Activated CD4-positive, alpha-beta memory T cell treated with anti-CD3 and anti-CD28 coated beads, Interleukin-2, amount 10 ng/mL, durations not matched to agents 7 days and 5 days (primary cell): Measurements from ENCODE around the gene KBTBD6. TPM values are rescaled to one million over a fixed set of nuclear protein-coding genes. Genes with fewer than 3 reads are reported as not detected.
"Not testable (repeated sequence)": the region's sequence is repeated elsewhere in the genome, so short reads cannot be mapped to it uniquely, and the experiment has no call there.

Source experiments
- CTCF ChIA-PET: fragments of 350-600 bp; sonication (Branson Sonifier 250); formaldehyde crosslinking; loops from one replicate; lab custom pipeline; 2021; ENCODE audit warnings: antibody characterized with exemption, inconsistent platforms; lab: Charles Lee
- POLR2A ChIA-PET: fragments of 350-600 bp; sonication (Branson Sonifier 250); formaldehyde crosslinking; loops from one replicate; lab custom pipeline; 2021; ENCODE audit warnings: antibody characterized with exemption; lab: Charles Lee
- DNase-seq: peaks from one replicate; pipeline ENCODE4 v3.0.0-alpha.2; 2020
- H3K27ac Mint-ChIP-seq: one replicate; pipeline ENCODE4 v1.8.0; 2021; ENCODE audit warnings: mild to moderate bottlenecking, mixed read lengths
- H3K27me3 Mint-ChIP-seq: one replicate; pipeline ENCODE4 v1.8.0; 2021; ENCODE audit warnings: mixed read lengths
- H3K36me3 Mint-ChIP-seq: one replicate; pipeline ENCODE4 v1.8.0; 2021; ENCODE audit warnings: low read depth, mixed read lengths
- H3K4me1 Mint-ChIP-seq: one replicate; pipeline ENCODE4 v1.8.0; 2021; ENCODE audit warnings: mixed read lengths
- H3K4me3 Mint-ChIP-seq: one replicate; pipeline ENCODE4 v1.8.0; 2021; ENCODE audit warnings: mild to moderate bottlenecking, mixed read lengths
- H3K9me3 Mint-ChIP-seq: one replicate; pipeline ENCODE4 v1.8.0; 2021; ENCODE audit warnings: mixed read lengths
- total RNA-seq, 2 experiments: library from RNA; stranded (reverse); gene quantifications; one replicate each; pipeline ENCODE4 v1.2.3, GENCODE V29; 2021

KBTBD6 gene
- 1 to 10 TPM; 5.1 to 5.2 TPM for total RNA-seq

DNA sequence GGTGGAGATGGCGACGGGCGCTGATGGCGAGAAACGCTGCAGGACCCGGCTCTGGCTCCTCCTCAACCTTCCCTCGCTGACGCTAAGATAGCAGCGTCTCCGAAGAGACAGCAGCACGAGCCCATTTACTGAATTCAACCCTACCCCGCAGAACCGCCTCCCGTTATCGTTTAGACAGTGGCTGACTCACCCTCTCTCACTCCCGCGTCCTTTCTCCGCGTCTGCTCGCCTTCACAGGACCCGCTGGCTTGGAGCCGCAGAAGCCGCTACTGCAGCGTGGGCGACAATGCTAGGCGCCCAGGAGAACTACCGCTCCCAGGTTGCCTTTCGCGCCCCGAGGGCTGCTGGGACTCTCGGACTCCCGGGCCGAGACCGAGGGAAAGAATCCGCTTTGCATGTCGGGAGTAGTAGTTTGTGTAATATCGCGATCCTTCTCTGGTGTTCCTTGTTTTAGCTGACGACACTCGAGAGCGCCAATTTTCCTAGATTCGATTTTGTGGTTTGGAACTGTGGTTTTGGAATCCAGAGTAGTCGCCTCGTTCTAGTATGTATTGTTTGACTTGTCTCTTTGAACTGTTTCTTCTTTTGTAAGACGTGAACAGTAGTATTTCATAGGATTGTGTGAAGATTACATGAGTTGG is at the start of gene KBTBD6:
Gene KBTBD6, minus strand, starts transcription at position 291 of the 641 bp plus-strand sequence. CDS start 291 bp downstream, outside the sequence.
- POLR2A ChIA-PET = interaction anchor here (0.6 to 1.3 kb wide), 5 partner anchors 61 to 201 kb away, joined by 3 to 4 read pairs (median 3); partner anchors contain the start of genes KBTBD7, MTRF1 and WBP4
- Mint-ChIP-seq H3K36me3 (peaks cover 17% of the 10 kb centered on the region), H3K9me3 (no peaks in the 10 kb centered on the region), H3K27ac (peak within 1 kb of the TSS; percentile 86), H3K4me1 (peaks cover 42% of the 10 kb centered on the region), H3K27me3 (no peaks in the 10 kb centered on the region), H3K4me3 (peak within 1 kb of the TSS; percentile 89)
- CTCF ChIA-PET = no interaction called here
- DNase-seq = peak; percentile 96

GRCh38 chr13:41182231-41182630 is 49.6 kb upstream of the KBTBD6 start:
- H3K36me3 Mint-ChIP-seq = no peaks in the 10 kb centered on the region
- H3K9me3 Mint-ChIP-seq = no peaks in the 10 kb centered on the region
- POLR2A ChIA-PET = no interaction called here
- H3K27ac Mint-ChIP-seq = no peak overlapping the region
- no peak overlapping the region for H3K4me3 Mint-ChIP-seq
- no peak for DNase-seq
- CTCF ChIA-PET = interaction anchor here (0.6 to 1.3 kb wide), 2 partner anchors 14 to 1207 kb away, joined by 3 read pairs; no protein-coding TSS in a partner anchor
- H3K27me3 Mint-ChIP-seq = no peaks in the 10 kb centered on the region
- H3K4me1 Mint-ChIP-seq = peaks cover 2% of the 10 kb centered on the region

DNA sequence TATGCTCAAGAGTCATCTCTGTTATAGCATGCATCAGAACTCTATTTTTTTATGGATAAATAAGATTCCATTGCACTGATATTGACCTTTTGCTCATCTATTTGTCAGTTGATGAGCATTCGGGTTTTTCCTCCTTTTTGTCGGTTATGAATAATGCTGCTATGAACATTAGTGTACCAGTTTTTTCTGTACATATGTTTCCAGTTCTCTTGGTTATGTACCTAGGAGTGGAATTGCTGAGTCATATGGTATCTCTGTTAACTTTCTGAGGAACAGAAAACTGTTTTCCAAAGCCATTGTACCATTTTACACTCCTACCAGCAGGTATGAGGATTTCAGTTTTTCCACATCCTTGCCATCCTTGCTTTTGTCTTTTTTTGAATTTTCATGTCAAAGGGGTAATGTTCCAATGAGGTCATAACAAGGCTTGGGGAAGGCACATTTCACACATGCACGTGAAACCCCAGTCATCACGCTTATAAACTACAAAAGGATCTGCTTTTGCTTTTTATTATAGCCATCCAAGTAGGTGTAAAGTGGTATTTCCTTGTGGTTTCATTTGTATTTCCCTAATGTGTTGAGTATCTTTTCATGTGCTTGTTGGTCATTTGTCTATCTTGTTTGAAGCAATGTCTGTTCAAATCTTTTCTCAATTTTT is 47.1 kb upstream of the KBTBD6 start:
- H3K27me3 Mint-ChIP-seq = no peaks in the 10 kb centered on the region
- peaks cover 2% of the 10 kb centered on the region for H3K4me1 Mint-ChIP-seq
- H3K4me3 Mint-ChIP-seq = no peak overlapping the region
- POLR2A ChIA-PET = interaction anchor here (0.7 kb wide), 1 partner anchor 229 kb away, joined by 3 read pairs; no protein-coding TSS in a partner anchor
- H3K27ac Mint-ChIP-seq = no peak overlapping the region
- no peaks in the 10 kb centered on the region for H3K36me3 Mint-ChIP-seq
- CTCF ChIA-PET = no interaction called here
- peaks cover 15% of the 10 kb centered on the region for H3K9me3 Mint-ChIP-seq
- no peak for DNase-seq

- Mint-ChIP-seq H3K36me3 (no peaks in the 10 kb centered on the region), H3K4me3 (no peak overlapping the region), H3K27ac (no peak overlapping the region), H3K9me3 (peaks cover 16% of the 10 kb centered on the region), H3K27me3 (no peaks in the 10 kb centered on the region), H3K4me1 (peaks cover 2% of the 10 kb centered on the region)
- CTCF ChIA-PET = no interaction called here
- no peak for DNase-seq
- POLR2A ChIA-PET = no interaction called here
Measured at GRCh38 chr13:41178040-41178439, 45.4 kb upstream of the KBTBD6 start.

GRCh38 chr13:41177616-41178015 is 45.0 kb upstream of the KBTBD6 start:
- Mint-ChIP-seq H3K27me3 (no peaks in the 10 kb centered on the region), H3K4me1 (peaks cover 2% of the 10 kb centered on the region), H3K9me3 (peaks cover 19% of the 10 kb centered on the region), H3K4me3 (no peak overlapping the region), H3K36me3 (no peaks in the 10 kb centered on the region), H3K27ac (no peak overlapping the region)
- CTCF ChIA-PET = no interaction called here
- POLR2A ChIA-PET = no interaction called here
- no peak for DNase-seq

- peaks cover 20% of the 10 kb centered on the region for H3K9me3 Mint-ChIP-seq
- DNase-seq, H3K27me3 Mint-ChIP-seq, H3K4me1 Mint-ChIP-seq, POLR2A ChIA-PET, CTCF ChIA-PET, H3K4me3 Mint-ChIP-seq, H3K27ac Mint-ChIP-seq, H3K36me3 Mint-ChIP-seq: not testable (repeated sequence)
Measured at GRCh38 chr13:41175576-41175975, 43.0 kb upstream of the KBTBD6 start.

DNA sequence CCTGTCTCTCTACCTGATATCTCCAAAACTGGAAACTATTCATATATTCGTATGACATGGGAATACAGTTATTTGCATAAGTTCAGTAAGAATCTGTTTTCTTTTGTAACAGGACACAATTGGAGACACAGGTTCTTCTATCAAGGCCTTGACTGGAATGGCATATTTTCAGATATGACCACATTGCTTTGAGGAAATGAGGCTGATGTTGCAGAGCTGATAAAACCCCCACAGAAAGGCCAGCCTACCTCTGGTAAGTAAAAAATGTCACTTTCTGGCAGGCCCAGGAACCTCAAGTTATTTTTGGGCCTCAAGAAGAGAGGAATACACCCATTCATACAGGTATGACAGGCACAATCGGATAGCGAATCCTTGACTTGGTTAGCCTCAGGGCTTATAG is 29.5 kb upstream of the KBTBD6 start:
- Mint-ChIP-seq H3K4me1 (peaks cover 5% of the 10 kb centered on the region), H3K27ac (no peak overlapping the region), H3K36me3 (no peaks in the 10 kb centered on the region), H3K9me3 (peaks cover 2% of the 10 kb centered on the region), H3K4me3 (no peak overlapping the region), H3K27me3 (peaks cover 1% of the 10 kb centered on the region)
- ChIA-PET POLR2A (no interaction called here), CTCF (no interaction called here)
- no peak for DNase-seq

DNA sequence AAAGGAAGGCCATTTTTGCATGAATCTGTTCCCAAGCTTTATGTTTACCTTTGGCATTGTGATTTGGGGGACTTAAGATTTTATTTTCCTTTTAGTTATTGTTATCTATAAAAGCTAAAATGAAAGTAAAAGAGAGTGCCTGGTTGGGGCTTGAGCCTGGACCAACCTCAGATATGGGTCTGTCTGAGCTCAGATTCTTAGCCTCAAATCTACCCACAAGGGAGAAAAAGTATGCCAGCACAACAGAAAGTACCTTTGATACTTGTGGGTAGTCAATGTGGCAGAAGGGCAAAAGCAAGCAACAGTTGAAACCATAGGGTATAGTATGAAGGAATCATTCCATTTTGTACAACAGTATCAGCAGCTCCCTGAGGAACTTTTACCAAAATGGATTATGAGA is 26.6 kb upstream of the KBTBD6 start:
- no peak overlapping the region for H3K4me3 Mint-ChIP-seq
- H3K9me3 Mint-ChIP-seq = peaks cover 2% of the 10 kb centered on the region
- H3K4me1 Mint-ChIP-seq = peaks cover 5% of the 10 kb centered on the region
- no peak for DNase-seq
- no peaks in the 10 kb centered on the region for H3K27me3 Mint-ChIP-seq
- ChIA-PET CTCF (interaction anchor here (0.6 kb wide), 1 partner anchor 40 kb away, joined by 3 read pairs; no protein-coding TSS in a partner anchor), POLR2A (no interaction called here)
- no peaks in the 10 kb centered on the region for H3K36me3 Mint-ChIP-seq
- H3K27ac Mint-ChIP-seq = no peak overlapping the region

- peaks cover 5% of the 10 kb centered on the region for H3K9me3 Mint-ChIP-seq
- H3K27me3 Mint-ChIP-seq = no peaks in the 10 kb centered on the region
- ChIA-PET POLR2A (no interaction called here), CTCF (interaction anchor here (1.2 kb wide), 1 partner anchor 11 kb away, joined by 4 read pairs; no protein-coding TSS in a partner anchor)
- peaks cover 4% of the 10 kb centered on the region for H3K36me3 Mint-ChIP-seq
- H3K4me1 Mint-ChIP-seq = peaks cover 5% of the 10 kb centered on the region
- DNase-seq = no peak
- no peak overlapping the region for H3K4me3 Mint-ChIP-seq
- H3K27ac Mint-ChIP-seq = no peak overlapping the region
Measured at GRCh38 chr13:41157048-41157717, 24.6 kb upstream of the KBTBD6 start.

GRCh38 chr13:41156620-41157019 is 24.0 kb upstream of the KBTBD6 start:
- ChIA-PET POLR2A (no interaction called here), CTCF (interaction anchor here (0.5 kb wide), 1 partner anchor 73 kb away, joined by 3 read pairs; no protein-coding TSS in a partner anchor)
- no peak overlapping the region for H3K4me3 Mint-ChIP-seq
- H3K27ac Mint-ChIP-seq = no peak overlapping the region
- no peaks in the 10 kb centered on the region for H3K27me3 Mint-ChIP-seq
- peaks cover 11% of the 10 kb centered on the region for H3K9me3 Mint-ChIP-seq
- DNase-seq = no peak
- H3K36me3 Mint-ChIP-seq = peaks cover 9% of the 10 kb centered on the region
- H3K4me1 Mint-ChIP-seq = peaks cover 5% of the 10 kb centered on the region

- no peak for DNase-seq
- CTCF ChIA-PET = interaction anchor here (0.7 kb wide), 1 partner anchor 377 kb away, joined by 5 read pairs; no protein-coding TSS in a partner anchor
- H3K27me3 Mint-ChIP-seq = no peaks in the 10 kb centered on the region
- H3K27ac Mint-ChIP-seq = no peak overlapping the region
- H3K4me3 Mint-ChIP-seq = no peak overlapping the region
- H3K36me3 Mint-ChIP-seq = peaks cover 35% of the 10 kb centered on the region
- H3K9me3 Mint-ChIP-seq = peaks cover 35% of the 10 kb centered on the region
- H3K4me1 Mint-ChIP-seq = peaks cover 2% of the 10 kb centered on the region
- POLR2A ChIA-PET = no interaction called here
Measured at GRCh38 chr13:41154042-41154441, 21.4 kb upstream of the KBTBD6 start.

GRCh38 chr13:41152005-41152404 is 19.4 kb upstream of the KBTBD6 start:
- no peak overlapping the region for H3K4me3 Mint-ChIP-seq
- CTCF ChIA-PET = interaction anchor here (0.6 kb wide), 1 partner anchor 83 kb away, joined by 3 read pairs; no protein-coding TSS in a partner anchor
- H3K27me3 Mint-ChIP-seq = no peaks in the 10 kb centered on the region
- no peak for DNase-seq
- H3K27ac Mint-ChIP-seq = no peak overlapping the region
- POLR2A ChIA-PET = no interaction called here
- peaks cover 47% of the 10 kb centered on the region for H3K36me3 Mint-ChIP-seq
- peaks cover 52% of the 10 kb centered on the region for H3K9me3 Mint-ChIP-seq
- H3K4me1 Mint-ChIP-seq = no peaks in the 10 kb centered on the region

GRCh38 chr13:41150058-41150457 is 17.5 kb upstream of the KBTBD6 start:
- no peak for DNase-seq
- ChIA-PET POLR2A (no interaction called here), CTCF (no interaction called here)
- no peak overlapping the region for H3K27ac Mint-ChIP-seq
- peaks cover 52% of the 10 kb centered on the region for H3K9me3 Mint-ChIP-seq
- no peak overlapping the region for H3K4me3 Mint-ChIP-seq
- no peaks in the 10 kb centered on the region for H3K27me3 Mint-ChIP-seq
- no peaks in the 10 kb centered on the region for H3K4me1 Mint-ChIP-seq
- peaks cover 47% of the 10 kb centered on the region for H3K36me3 Mint-ChIP-seq
